T-helper 17 cell (primary cell): ENCODE measurements around the gene DSP. TPM values are rescaled to one million over a fixed set of nuclear protein-coding genes. Genes with fewer than 3 reads are reported as not detected.

Experiments
- ATAC-seq: fragments of 150-1000 bp; cut with Tn5 transposase; 2 replicates; pipeline ENCODE4 v1.10.0; 2021; ENCODE audit warnings: mild to moderate bottlenecking, moderate library complexity
- DNase-seq, 3 donors: peaks; one replicate each; pipeline versions ENCODE4 v3.0.0 to v3.0.0-alpha.2; 2020 to 2021
- H3K9me3 ChIP-seq: one replicate; pipeline ENCODE4 v1.7.0; 2013; ENCODE audit warnings: low read length, mild to moderate bottlenecking; ENCODE audit not compliant: control insufficient read depth, poor library complexity, severe bottlenecking
- H3K27ac Mint-ChIP-seq: one replicate; pipeline ENCODE4 v1.8.0; 2022; ENCODE audit warnings: mild to moderate bottlenecking, moderate library complexity, mixed read lengths
- H3K27me3 Mint-ChIP-seq: one replicate; pipeline ENCODE4 v1.8.0; 2022; ENCODE audit warnings: mixed read lengths
- H3K36me3 Mint-ChIP-seq: one replicate; pipeline ENCODE4 v1.8.0; 2022; ENCODE audit warnings: low read depth, mixed read lengths
- H3K4me1 Mint-ChIP-seq: one replicate; pipeline ENCODE4 v1.8.0; 2022; ENCODE audit warnings: mild to moderate bottlenecking, mixed read lengths
- H3K4me3 Mint-ChIP-seq: one replicate; pipeline ENCODE4 v1.8.0; 2022; ENCODE audit warnings: mild to moderate bottlenecking, moderate library complexity, mixed read lengths
- total RNA-seq, 4 donors: library from RNA in 2 of 4; stranded (reverse) in 2 of 4; gene quantifications; one replicate each; pipeline ENCODE4 v1.2.3 and lab custom pipeline; 2022 to 2026

The DSP gene
- total RNA-seq, 2 donors from 2014 or later, result 0.05 TPM; not detected in 1

DNA sequence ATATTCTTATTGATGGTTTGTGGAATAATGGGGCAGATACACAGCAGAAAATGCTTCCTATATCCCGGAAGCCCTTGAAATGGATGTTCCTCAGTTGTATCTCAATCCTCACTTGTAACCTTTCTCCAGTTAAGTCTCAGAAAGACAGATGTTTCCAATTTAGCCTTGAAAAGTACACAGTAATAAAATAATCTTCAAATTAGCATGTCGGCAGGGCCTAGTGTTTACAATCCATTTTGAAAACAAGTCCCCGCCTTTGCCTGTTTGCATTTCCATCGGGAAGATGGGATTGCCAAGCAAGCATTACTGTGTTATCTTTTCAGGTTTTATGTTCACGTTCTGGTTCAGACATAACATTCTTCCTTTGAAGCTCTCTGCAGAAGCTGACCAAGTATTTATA is 90.0 kb downstream of the DSP start:
- ATAC-seq (no peak), DNase-seq (no peak)

GRCh38 chr6:7632501-7633290 is 91.2 kb downstream of the DSP start:
- H3K27ac Mint-ChIP-seq, result no peak overlapping the region
- H3K27me3 Mint-ChIP-seq, result peaks cover 32% of the 10 kb centered on the region
- no peaks in the 10 kb centered on the region for H3K36me3 Mint-ChIP-seq

More for the DNA sequence above, 90.0 kb downstream of the DSP start:
- H3K9me3 ChIP-seq, result no peaks in the 10 kb centered on the region
- H3K4me3 Mint-ChIP-seq, result no peak overlapping the region
- H3K36me3 Mint-ChIP-seq, result no peaks in the 10 kb centered on the region
- H3K4me1 Mint-ChIP-seq, result no peaks in the 10 kb centered on the region
- no peak overlapping the region for H3K27ac Mint-ChIP-seq
- peaks cover 36% of the 10 kb centered on the region for H3K27me3 Mint-ChIP-seq

DNA sequence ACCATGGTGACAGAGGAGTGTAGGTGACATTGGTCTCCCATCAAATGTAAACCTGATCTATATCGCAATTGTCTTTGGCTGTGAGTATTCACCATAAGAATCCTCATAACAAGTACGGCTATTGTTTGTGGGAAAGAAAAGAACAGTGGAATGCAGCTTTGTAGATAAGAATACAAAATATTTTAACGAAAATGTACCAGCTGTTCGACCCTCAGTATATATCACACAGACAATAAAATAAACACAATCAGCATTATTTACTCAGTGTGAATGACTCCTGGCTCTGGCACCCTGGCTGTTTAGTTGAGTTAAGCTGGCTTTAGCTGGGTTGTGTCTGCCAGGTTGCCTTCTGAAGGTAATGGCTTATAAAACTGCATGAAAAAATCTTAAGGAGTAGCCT is 91.9 kb downstream of the DSP start:
- no peak overlapping the region for H3K4me3 Mint-ChIP-seq
- ATAC-seq (no peak), DNase-seq (no peak)
- H3K9me3 ChIP-seq, result no peaks in the 10 kb centered on the region
- no peaks in the 10 kb centered on the region for H3K36me3 Mint-ChIP-seq
- peaks cover 35% of the 10 kb centered on the region for H3K27me3 Mint-ChIP-seq
- no peaks in the 10 kb centered on the region for H3K4me1 Mint-ChIP-seq
- no peak overlapping the region for H3K27ac Mint-ChIP-seq

More at GRCh38 chr6:7632501-7633290, 91.2 kb downstream of the DSP start:
- Mint-ChIP-seq H3K4me3 (no peak overlapping the region), H3K4me1 (no peaks in the 10 kb centered on the region)
- H3K9me3 ChIP-seq, result no peaks in the 10 kb centered on the region
- DNase-seq, result no peak
- no peak for ATAC-seq

- ATAC-seq, result no peak
- H3K27me3 Mint-ChIP-seq, result peaks cover 20% of the 10 kb centered on the region
- no peaks in the 10 kb centered on the region for H3K9me3 ChIP-seq
- H3K27ac Mint-ChIP-seq, result no peak overlapping the region
- H3K4me1 Mint-ChIP-seq, result no peaks in the 10 kb centered on the region
- H3K4me3 Mint-ChIP-seq, result no peak overlapping the region
- DNase-seq, result no peak
- no peaks in the 10 kb centered on the region for H3K36me3 Mint-ChIP-seq
Measured at GRCh38 chr6:7636151-7636550, 94.7 kb downstream of the DSP start.

Other genes with a start within 250 kb of the DSP start
- 10 to 100 TPM; 80.4 to 96.1 TPM for gene SSR1, start 228.5 kb upstream of the DSP start, total RNA-seq
- under 1 TPM; 0.57 to 0.60 TPM for gene CAGE1, start 151.9 kb upstream of the DSP start, total RNA-seq
- 10 to 100 TPM; 45.1 to 55.6 TPM for gene RIOK1, start 151.9 kb upstream of the DSP start, total RNA-seq
- gene SNRNP48, start 48.5 kb downstream of the DSP start, total RNA-seq, result 1 to 10 TPM; 6.8 to 9.6 TPM
- 10 to 100 TPM in 1 of 2 donors, under 1 TPM in 1; 0.45 to 16.8 TPM for gene BMP6, start 184.4 kb downstream of the DSP start, total RNA-seq